Body of pancreas (tissue), 4 donors: ENCODE results near the gene KLHL29.

Source experiments
- CTCF ChIP-seq, 7 experiments: fragments of 450-650 bp in 4 of 7; fragments of 200-600 bp in 3 of 7; sonication (generic) in 3 of 7; IDR thresholded peaks; one replicate each; pipeline ENCODE4 v1.5.1; 2016 to 2019; ENCODE audit warnings: antibody characterized with exemption in 7 of 7
- POLR2A ChIP-seq, 3 donors: fragments of 450-650 bp; IDR thresholded peaks; one replicate each; pipeline ENCODE4 v1.6.1; 2016; ENCODE audit warnings: antibody characterized with exemption in 3 of 3, mild to moderate bottlenecking in 2 of 3

- TF ChIP-seq CTCF (IDR thresholded peaks at IDR 0.05), result no peak
- TF ChIP-seq POLR2A (IDR thresholded peaks at IDR 0.05), result no peak
Observed at GRCh38 chr2:23711979-23712755, 327.2 kb downstream of the KLHL29 start.
